Bladder microvascular endothelial cell (primary cell): ENCODE measurements around the gene IQCF6. TPM values are rescaled to one million over a fixed set of nuclear protein-coding genes. Genes with fewer than 3 reads are reported as not detected.

Source experiments
- total RNA-seq: library from RNA; depleted of rRNA; stranded (reverse); fragments of >200 nt; gene quantifications from 2 replicates; pipeline ENCODE4 v1.2.3, GENCODE V29; 2014

Gene IQCF6
- not detected in 2 replicates for total RNA-seq

DNA sequence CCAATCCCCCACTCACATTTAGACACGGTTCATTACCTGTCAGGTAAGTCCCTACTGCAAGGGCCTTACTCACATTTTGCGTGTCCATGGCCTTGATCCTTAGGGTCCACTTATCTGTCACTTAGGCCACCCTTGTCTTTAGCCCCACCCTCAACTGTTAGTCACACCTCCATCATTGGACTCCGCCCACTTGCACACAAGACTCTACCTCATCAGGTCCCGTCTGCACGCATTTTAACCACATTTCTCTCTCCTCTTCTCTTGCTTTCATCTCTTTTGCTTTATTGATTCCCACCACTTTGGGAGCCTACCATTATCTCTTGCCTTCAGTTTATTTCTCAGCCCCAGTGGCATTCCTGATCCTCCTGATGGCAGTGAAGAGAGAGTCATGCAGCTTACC lies at the start of gene IQCF6:
TSS of gene IQCF6 (minus strand) at position 101 of the 400 bp plus-strand sequence. CDS start at position 88, 13 bp downstream.

Other genes starting within 250 kb of the IQCF6 start
- 10.4 and 25.4 TPM in 2 replicates for gene RAD54L2, start 240.5 kb downstream of the IQCF6 start, total RNA-seq
- 37.7 and 50.0 TPM in 2 replicates for gene TEX264, start 108.0 kb downstream of the IQCF6 start, total RNA-seq
- 0.06 TPM in 1 of 2 replicates, not detected in the other for gene GRM2, start 72.2 kb downstream of the IQCF6 start, total RNA-seq
- not detected in 2 replicates for gene IQCF2, start 82.4 kb upstream of the IQCF6 start, total RNA-seq
- gene IQCF5, start 96.4 kb upstream of the IQCF6 start, total RNA-seq, result not detected in 2 replicates
- gene IQCF1, start 124.1 kb upstream of the IQCF6 start, total RNA-seq, result not detected in 2 replicates
- 18.8 and 26.5 TPM in 2 replicates for gene RRP9, start 162.7 kb upstream of the IQCF6 start, total RNA-seq
- 12.3 and 15.5 TPM in 2 replicates for gene PARP3, start 163.1 kb upstream of the IQCF6 start, total RNA-seq
- gene GPR62, start 176.1 kb upstream of the IQCF6 start, total RNA-seq, result not detected in 2 replicates
- 20.2 and 45.4 TPM in 2 replicates for gene PCBP4, start 188.2 kb upstream of the IQCF6 start, total RNA-seq
- 7.9 and 11.0 TPM in 2 replicates for gene ABHD14B, start 194.8 kb upstream of the IQCF6 start, total RNA-seq
- 4.3 and 4.4 TPM in 2 replicates for gene ABHD14A, start 195.8 kb upstream of the IQCF6 start, total RNA-seq
- 13.0 and 15.2 TPM in 2 replicates for gene ACY1, start 204.3 kb upstream of the IQCF6 start, total RNA-seq
- gene RPL29, start 216.7 kb upstream of the IQCF6 start, total RNA-seq, result 529 and 935 TPM in 2 replicates